Activated T-helper 9 cell treated with anti-CD3 and anti-CD28 coated beads, Interleukin-2, amount 50 U/mL, for 16 hours (primary cell): Measurements from ENCODE around the gene TRAPPC2B.

Experiments used
- DNase-seq: peaks from one replicate; pipeline ENCODE4 v3.0.0-alpha.2; 2020; ENCODE audit warnings: low read depth

Gene TRAPPC2B

GRCh38 chr19:57362997-57363687 lies at the start of gene TRAPPC2B, which contains the start of gene ZNF547:
Gene TRAPPC2B, plus strand, starts transcription at chr19:57363551. Its CDS starts 1,283 bp downstream, at chr19:57364834.
Gene ZNF547, plus strand, starts transcription at chr19:57363551. Its CDS starts 5,005 bp downstream, at chr19:57368556.
- DNase-seq: peak; percentile 97

- DNase-seq: no peak
Observed at GRCh38 chr19:57314146-57314545, 49.2 kb upstream of the TRAPPC2B start.

- no peak for DNase-seq
Observed at GRCh38 chr19:57317503-57317902, 45.8 kb upstream of the TRAPPC2B start.

GRCh38 chr19:57319869-57320179 lies 43.5 kb upstream of the TRAPPC2B start:
- DNase-seq: no peak

- peak; percentile 84 for DNase-seq
Observed at GRCh38 chr19:57320180-57321084, 42.9 kb upstream of the TRAPPC2B start, which contains the start of gene ZNF543. Gene ZNF543, plus strand, starts transcription at chr19:57320472. Its CDS starts 382 bp downstream, at chr19:57320854.

- no peak for DNase-seq
Observed at GRCh38 chr19:57321116-57321515, 42.2 kb upstream of the TRAPPC2B start.

- DNase-seq: no peak
Observed at GRCh38 chr19:57321751-57322150, 41.6 kb upstream of the TRAPPC2B start.

GRCh38 chr19:57324992-57325391 lies 38.4 kb upstream of the TRAPPC2B start:
- no peak for DNase-seq

- DNase-seq: no peak
Observed at GRCh38 chr19:57327993-57328392, 35.4 kb upstream of the TRAPPC2B start.

GRCh38 chr19:57334191-57334590 lies 29.2 kb upstream of the TRAPPC2B start:
- DNase-seq: no peak

- DNase-seq: no peak
Observed at GRCh38 chr19:57338877-57339276, 24.5 kb upstream of the TRAPPC2B start.

- no peak for DNase-seq
Observed at GRCh38 chr19:57342582-57342981, 20.8 kb upstream of the TRAPPC2B start.

- DNase-seq: no peak
Observed at GRCh38 chr19:57348136-57348535, 15.2 kb upstream of the TRAPPC2B start.

- DNase-seq: peak; percentile 65
Observed at GRCh38 chr19:57350877-57351805, 12.2 kb upstream of the TRAPPC2B start, which contains the start of gene ZNF304. Gene ZNF304, plus strand, starts transcription at chr19:57351271. Its CDS starts 394 bp downstream, at chr19:57351665.

- DNase-seq: no peak
Observed at GRCh38 chr19:57351867-57352266, 11.5 kb upstream of the TRAPPC2B start.

- no peak for DNase-seq
Observed at GRCh38 chr19:57355916-57356315, 7.4 kb upstream of the TRAPPC2B start.

- no peak for DNase-seq
Observed at GRCh38 chr19:57357406-57357805, 5.9 kb upstream of the TRAPPC2B start.

- DNase-seq: no peak
Observed at GRCh38 chr19:57359300-57359699, 4.1 kb upstream of the TRAPPC2B start.

- no peak for DNase-seq
Observed at GRCh38 chr19:57362419-57362818, 932 bp upstream of the TRAPPC2B start.

- no peak for DNase-seq
Observed at GRCh38 chr19:57363688-57364181, 384 bp downstream of the TRAPPC2B start.

GRCh38 chr19:57366776-57367175 lies 3.4 kb downstream of the TRAPPC2B start:
- no peak for DNase-seq

GRCh38 chr19:57374179-57374578 lies 10.8 kb downstream of the TRAPPC2B start:
- no peak for DNase-seq
